Left renal cortex interstitium (tissue), 4 donors: ENCODE data around the gene NEDD4. TPM values are rescaled to one million over a fixed set of nuclear protein-coding genes. Genes with fewer than 3 reads are reported as not detected.
"Not testable (repeated sequence)": the region's sequence is repeated elsewhere in the genome, so short reads cannot be mapped to it uniquely, and the experiment has no call there.

Source experiments
- DNase-seq, 4 donors: peaks; one replicate each; pipeline ENCODE4 v3.0.0-alpha.2; 2013; ENCODE audit warnings: low read depth in 4 of 4, low spot score in 2 of 4, missing footprints in 1 of 4
- polyA plus RNA-seq, 4 donors: library from polyadenylated mRNA; unstranded; fragments of 120-200 nt; gene quantifications; one replicate each; pipeline ENCODE4 v1.2.1, GENCODE V29; 2013; ENCODE audit not compliant: insufficient read length in 4 of 4

NEDD4 gene
- polyA plus RNA-seq, 4 donors = 14.7 to 16.0 (median 15.4) TPM

- no peak for DNase-seq
Measured at GRCh38 chr15:55835866-55836265, 157.5 kb downstream of the NEDD4 start.

DNA sequence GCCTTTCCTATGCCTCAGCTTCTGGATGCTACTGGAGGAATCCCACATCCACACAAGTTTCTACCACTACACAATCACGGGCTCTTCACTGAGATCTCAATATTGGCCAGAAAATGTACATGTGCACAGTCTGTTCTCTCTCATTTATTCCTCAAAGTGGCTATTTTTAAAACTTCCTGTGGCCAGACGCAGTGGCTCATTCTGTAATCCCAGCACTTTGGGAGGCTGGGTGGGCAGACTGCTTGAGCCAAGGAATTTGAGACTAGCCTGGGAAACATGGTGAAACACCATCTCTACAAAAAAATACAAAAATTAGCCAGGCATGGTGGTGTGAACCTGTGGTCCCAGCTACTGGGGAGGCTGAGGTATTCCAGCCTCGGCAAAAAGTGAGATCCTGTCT lies 159.1 kb downstream of the NEDD4 start:
- no peak for DNase-seq

DNA sequence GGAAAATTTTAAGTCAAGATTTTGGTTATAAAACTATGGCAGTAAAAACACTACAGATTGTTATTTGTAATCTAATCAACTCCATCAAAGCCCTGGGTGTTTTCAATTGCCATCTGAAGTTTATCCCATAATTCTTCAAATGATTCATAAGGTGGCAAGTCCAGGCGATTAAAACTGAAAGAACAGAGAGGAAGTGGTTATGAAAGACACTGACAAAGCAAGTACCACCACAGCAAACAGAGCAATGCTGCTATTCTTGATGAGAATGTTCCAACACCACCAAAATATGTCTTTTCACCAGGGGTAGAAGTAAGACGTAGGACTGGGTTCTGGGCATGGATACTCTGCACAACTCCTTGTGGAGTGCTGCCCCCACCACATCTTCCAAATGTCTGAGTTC lies 163.6 kb downstream of the NEDD4 start:
- no peak for DNase-seq

DNA sequence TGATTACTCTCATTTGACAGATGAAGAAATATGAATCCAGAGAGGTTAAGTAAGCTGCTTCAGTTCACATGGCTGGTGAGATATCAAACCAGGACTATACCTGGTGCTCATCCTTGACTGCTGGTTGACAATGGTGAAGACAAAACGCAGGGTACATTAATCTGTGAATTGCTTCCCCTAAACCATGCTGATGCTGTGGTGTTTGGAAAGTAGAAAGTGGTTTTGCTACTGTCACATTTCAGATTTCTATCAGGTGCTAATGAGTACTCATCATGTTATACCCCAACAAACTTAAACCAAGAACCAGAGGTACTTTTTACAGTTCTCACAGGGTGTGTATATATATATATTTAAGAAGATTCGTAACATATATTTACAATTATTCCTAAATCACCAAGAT lies 165.5 kb downstream of the NEDD4 start:
- no peak for DNase-seq

DNA sequence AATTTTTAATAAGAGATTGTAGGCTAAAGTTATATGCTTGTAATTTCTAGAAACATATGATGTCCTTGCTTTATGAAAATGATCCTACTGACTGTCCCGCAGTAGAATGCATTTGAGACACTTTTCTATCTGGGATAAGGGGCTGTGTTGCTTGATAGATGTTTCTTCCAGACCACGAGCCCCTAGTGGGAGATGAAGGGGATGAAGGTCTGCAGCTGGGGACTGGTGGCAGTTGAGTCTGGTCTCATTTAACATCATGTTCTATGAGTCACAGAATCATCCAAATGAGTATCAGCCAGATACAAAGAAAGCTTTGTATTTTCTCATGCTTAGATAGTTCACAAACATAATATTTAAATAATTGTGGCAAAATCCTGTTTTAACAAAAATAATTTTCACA lies 166.2 kb downstream of the NEDD4 start:
- DNase-seq = no peak

DNA sequence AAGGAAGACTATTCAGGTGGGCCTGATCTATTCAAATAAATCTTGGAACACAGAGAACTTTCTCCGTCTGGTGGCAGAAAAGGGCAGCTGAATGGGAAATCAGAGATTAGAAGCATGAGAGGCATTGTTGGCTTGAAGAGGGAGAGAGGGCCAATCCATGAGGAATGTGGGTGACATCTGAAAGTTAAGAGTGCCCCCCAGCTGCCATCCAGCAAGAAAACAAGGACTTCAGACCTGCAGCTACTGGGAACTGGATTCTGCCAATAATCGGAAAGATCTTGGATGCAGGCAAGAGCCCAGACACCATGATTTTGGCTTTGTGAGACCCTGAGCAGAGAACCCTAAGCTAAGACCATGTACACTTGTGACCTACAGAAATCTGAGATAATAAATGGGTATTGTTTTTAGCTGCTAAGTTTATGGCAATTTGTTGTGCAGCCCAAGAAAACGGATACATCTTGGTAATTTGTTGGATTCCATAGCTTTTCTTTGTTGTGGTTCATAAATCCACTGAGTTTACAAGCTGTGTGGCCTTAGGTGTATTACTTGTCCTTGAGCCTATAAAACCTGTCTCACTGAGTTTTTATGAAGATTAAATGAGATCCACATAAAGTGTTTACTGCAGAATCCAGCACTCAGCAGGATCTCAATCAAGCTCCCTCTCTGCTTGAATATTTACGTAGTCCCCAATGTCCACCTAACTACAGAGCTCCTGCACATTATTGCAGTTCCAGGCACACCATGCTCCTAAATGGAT lies 168.4 kb downstream of the NEDD4 start:
- DNase-seq = no peak

DNA sequence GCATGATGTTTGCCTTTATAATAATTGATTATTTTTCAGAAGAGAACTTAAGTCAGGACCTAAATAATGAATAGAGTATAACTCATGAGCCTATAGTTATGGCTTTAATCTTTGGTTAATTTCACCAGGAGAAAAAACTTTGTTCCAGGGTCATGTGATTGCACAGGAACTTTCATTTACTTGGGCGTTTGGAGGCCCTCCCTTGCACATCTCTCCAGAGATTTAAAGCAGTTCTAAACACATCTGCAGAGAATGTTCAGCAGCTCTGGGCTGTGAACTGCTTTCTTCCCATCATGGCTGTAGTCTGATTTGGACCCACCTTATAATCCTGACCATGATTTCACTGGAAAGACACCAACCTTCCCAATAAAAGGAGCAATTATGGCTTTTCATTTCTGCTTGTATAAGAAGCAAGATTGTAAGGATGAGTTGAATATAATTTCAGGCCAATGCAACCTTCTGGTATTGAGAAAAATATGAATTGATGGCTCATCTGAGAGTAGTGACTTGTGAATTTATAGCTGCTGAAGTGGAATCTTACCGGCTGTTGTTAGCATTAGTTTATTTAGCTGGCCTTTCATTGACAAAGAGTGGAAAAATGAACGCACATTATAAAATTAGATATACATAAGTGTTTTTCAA lies 169.6 kb downstream of the NEDD4 start:
- DNase-seq = no peak

GRCh38 chr15:55823191-55823670 lies 170.2 kb downstream of the NEDD4 start:
- peak in 1 of 4 donors; percentile 56 for DNase-seq

DNA sequence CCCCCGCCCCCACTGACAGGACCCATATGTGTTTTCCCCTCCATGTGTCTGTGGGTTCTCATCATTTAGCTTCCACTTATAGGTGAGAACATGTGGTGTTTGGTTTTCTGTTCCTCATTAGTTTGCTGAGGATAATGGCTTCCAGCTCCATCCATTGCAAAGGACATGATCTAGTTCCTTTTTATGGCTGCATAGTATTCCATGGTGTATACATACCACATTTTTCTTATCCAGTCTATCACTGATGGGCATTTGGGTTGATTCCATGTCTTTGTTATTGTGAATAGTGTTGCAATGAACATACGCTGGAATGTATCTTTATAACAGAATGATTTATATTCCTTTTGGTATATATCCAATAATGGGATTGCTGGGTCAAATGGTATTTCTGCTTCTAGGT lies 171.7 kb downstream of the NEDD4 start:
- DNase-seq = not testable (repeated sequence)

DNA sequence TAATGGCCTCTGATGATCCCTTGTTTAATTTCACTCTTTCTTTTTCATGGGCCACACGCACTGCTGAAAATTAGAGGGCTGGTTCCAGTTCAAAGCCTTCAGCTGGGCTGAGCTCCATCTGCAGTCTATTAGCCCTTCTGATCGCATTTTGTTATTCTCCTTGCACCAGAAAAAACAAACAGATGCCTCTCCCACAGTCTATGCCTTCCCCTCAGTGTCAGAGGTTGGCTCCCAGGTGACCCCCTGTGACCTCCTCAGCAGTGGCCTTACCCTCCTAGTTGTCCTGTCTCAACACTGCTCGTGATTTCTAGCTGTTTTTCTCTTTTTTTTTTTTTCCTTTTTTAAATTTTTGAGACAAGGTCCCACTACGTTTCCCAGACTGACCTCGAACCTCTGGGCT lies 173.4 kb downstream of the NEDD4 start:
- no peak for DNase-seq

DNA sequence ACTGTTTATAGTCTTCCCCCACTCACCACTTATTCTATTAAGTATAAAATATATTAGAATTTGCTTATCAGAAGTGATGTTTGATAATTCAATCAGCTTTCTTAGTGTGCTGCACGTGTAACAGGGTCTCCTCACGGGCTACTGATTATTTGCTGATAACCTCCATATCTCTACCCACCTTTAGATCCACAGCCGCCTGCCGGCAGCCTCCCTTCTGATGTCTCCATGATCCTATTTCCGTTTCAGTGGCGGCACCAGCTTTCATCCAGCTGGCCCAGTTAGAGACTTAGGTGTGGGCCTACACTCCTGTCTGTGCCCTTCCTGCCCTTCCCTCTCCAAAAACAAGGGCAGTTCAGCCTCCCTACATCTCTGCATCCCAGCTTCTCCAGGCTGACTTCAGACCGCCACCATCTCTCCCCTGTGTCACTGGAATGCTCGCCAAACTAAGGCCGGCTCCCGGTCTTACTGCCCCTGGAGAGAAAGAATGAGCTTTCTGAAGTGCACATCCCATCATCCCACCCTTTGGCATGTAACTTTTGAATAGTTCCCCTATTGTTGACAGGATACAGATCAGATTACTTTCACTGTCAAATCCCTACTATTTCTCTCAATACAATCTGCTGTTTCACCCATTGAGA lies 173.9 kb downstream of the NEDD4 start:
- DNase-seq = no peak

GRCh38 chr15:55816017-55816416 lies 177.4 kb downstream of the NEDD4 start:
- no peak for DNase-seq

- no peak for DNase-seq
Measured at GRCh38 chr15:55802600-55803376, 190.6 kb downstream of the NEDD4 start.

- no peak for DNase-seq
Measured at GRCh38 chr15:55800216-55800615, 193.2 kb downstream of the NEDD4 start.

DNA sequence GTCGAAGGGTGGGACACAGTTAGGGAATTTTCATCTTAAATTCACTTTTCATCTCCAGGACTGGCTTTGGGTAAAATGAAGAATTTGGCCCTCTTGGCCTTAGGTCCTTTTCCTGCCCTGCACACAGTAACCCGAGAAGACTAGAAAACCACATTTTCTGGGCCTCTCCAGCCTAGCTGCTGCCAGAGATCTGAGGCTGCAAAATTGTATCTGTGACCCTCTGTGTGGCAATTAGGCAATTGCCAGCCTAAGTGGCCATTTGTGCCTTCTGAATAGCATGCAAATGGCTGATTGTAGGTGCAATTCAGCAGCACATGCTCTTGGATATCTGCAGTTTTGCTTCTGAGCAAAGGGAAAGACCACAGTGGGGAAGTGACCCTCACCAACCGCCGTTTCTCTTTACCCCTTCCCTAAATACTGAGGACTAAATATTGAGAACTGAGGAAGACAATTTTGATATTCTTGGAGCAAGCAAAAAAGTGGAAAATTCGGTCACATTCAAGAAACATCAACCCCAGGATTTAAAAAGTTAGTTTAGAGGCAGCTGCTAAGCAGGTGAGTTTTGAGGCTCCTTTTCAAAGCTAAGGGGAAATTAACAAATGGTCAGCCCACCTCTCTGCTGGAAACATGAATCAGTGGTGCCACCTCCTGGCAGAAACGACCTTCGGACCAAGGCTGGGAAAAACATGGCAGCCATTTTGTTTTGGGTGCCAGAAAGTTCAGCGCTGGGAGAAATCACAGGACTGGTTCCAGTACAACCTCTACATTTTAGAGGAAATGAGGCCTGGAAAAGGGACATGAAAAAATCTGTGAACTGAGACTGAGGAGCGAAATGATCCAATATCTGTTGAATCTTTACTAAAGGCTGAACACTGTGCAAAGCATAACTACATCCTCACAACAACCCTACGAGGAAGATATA lies 193.9 kb downstream of the NEDD4 start:
- peak in 2 of 4 donors; percentile 63 to 73 for DNase-seq

DNA sequence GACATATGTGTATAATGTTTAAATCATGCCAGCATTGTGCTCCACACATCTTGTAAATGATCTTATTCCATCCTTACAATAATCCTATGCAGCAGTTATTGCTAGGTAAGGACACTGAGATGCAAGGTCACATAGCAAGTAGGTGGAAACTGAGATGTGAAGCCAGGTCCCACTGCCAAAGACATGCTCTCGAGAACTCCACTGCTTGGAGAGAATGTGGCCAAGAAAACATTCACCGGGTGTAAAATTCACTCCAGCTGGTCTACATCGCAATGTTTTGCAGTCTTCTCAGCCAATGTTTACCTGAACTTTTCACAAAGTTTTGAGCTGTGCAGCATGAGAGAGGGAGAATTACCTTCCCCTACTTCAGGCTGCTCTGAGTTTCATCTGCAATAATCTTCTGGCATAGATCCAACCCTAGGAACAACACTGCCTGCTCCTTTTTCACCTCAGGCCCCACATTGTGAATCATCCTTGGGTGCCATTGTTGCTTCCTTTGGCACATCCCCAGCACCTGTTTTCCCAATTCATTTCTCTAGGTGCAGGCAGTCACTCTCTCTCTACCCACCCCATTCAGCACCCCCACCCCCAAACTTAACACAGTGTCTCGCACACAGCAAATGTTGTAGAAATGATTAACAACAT lies 197.0 kb downstream of the NEDD4 start:
- no peak for DNase-seq

DNA sequence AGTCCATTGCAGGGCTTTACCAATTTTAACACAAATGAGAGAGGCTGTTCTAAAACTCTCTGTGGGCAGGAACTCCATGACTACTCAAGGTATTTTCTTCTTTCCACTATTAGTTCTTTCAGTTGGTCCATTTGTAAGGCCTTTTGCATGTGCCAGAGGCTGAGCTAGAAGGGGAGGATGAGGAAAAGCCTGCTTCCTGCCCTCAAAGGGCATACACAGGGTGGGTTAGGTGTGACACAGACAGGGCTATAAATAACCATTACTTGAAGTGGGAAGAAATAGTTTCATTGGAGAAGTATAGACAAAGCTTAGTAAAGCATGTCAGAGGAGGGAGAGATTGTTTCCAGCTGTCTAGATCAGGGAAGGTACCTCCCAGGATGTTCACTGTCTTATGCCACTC lies 198.4 kb downstream of the NEDD4 start:
- DNase-seq = no peak

DNA sequence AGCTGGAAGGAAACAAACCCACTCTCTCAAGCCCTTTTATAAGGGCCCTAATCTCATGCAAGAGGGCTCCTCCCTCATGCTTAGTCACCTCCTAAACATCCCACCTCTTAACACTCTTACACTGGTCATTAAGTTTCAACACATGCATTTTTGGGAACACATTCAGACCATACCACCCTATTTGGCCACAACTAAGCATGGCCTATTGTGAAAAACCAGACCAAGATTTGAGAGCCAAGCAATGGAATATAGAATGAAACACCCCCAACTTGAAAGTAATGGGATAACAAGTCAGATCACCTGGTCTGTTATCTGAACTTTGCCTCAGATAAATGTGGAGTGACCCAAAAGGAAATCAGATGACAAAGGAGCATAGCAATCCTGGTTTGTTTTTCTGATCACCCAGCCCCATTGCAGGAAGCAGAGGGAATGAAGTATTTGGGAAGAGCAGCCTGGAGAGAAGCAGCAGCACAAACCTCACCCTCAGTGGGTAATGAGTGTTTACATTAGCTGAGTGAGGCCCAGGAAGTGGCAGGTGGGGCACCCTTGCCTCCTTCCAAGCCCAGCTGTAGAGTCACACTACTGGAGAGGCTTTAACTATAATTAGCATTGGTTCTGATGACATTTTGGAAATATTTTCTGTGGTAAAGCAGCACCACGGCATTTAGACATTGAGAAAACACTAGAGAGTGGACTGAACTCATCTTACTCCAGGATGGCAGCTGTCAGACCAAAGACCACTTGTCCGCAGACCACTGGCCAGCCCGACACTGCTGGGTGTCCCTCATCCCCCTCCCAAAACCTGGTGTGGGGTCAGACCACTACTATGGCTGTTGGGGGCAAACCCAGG lies 201.6 kb downstream of the NEDD4 start:
- DNase-seq = no peak
